Measurements from ENCODE around the gene SEMA3C. TPM values are rescaled to one million over a fixed set of nuclear protein-coding genes. Genes with fewer than 3 reads are reported as not detected.

Gene SEMA3C
- 91.3 TPM for total RNA-seq (ENCODE audit: unreplicated experiment)
- long read RNA-seq, partial matches to known transcripts: 1 of 1 reads
- long read RNA-seq, other reads (novel, unspliced or antisense): 0 of 1 reads

DNA sequence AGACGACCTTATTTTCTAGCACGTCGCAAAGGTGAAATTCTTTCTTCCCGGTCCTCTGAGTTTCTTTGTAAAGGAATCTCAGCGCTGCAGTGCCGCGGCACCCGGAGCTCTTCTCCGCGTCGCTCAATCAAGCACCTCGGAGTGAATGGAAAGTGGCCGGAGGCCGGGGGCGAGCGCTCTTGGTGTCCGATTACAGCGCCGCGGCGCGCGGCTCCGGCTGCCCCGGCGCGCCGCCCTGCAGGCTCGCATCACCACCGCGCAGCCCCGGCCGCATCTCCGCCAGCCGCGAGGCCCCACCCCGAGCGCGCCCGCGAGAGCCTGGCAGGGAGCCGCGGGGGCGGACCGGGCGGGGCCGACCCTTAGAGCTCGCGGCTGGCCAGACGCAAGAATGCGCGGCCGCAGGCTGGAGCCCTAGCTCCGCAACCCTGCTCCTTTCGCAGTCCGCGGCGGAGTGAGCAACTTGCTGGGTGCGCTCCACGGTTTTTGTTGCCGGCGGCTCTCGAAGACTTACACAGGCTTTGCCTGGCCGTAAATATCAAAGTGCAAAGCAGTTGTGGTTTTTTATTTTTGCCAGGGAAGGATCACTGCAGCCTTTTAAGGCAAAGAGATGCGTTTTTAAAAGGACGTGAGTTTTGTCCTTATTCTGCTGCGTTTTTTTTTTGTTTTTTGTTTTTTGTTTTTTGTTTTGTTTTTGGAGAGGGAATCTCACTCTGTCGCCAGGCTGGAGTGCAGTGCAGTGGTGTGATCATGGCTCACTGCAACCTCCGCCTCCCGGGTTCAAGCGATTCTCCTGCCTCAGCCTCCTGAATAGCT is at the start of gene SEMA3C:
Gene SEMA3C, minus strand, starts transcription at position 143 of the 813 bp plus-strand sequence. CDS start 2,270 bp downstream, outside the sequence.
- TF ChIP-seq, protein P1, sequence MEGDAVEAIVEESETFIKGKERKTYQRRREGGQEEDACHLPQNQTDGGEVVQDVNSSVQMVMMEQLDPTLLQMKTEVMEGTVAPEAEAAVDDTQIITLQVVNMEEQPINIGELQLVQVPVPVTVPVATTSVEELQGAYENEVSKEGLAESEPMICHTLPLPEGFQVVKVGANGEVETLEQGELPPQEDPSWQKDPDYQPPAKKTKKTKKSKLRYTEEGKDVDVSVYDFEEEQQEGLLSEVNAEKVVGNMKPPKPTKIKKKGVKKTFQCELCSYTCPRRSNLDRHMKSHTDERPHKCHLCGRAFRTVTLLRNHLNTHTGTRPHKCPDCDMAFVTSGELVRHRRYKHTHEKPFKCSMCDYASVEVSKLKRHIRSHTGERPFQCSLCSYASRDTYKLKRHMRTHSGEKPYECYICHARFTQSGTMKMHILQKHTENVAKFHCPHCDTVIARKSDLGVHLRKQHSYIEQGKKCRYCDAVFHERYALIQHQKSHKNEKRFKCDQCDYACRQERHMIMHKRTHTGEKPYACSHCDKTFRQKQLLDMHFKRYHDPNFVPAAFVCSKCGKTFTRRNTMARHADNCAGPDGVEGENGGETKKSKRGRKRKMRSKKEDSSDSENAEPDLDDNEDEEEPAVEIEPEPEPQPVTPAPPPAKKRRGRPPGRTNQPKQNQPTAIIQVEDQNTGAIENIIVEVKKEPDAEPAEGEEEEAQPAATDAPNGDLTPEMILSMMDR (IDR thresholded peaks at IDR 0.05; ENCODE audit: partially characterized antibody, unreplicated experiment): no peak
- peaks cover 34% of the 10 kb centered on the region for H3K4me1 Mint-ChIP-seq (ENCODE audit: low read depth, unreplicated experiment)
- H3K27me3 Mint-ChIP-seq (ENCODE audit: unreplicated experiment): peaks cover 5% of the 10 kb centered on the region

DNA sequence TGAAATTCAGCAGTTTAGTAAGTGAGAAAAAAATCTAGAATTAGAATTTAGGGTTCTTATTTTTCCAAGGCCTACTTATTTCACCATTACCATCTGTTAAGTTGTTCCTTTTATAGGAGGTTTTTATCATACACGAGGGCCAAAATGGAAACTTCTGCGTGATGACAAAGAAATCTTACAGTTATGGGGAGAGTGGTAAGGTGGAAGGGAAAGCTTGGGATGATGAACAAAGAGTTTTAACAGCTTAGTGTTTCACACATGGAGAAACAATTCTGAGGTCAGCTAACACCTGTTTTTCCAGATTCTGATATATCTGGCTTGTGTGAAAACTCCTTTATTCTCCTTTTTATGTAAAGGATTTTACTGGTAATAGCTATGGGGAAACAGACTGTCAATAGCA is 49.8 kb upstream of the SEMA3C start:
- H3K4me3 Mint-ChIP-seq (ENCODE audit: unreplicated experiment): no peak overlapping the region
- no peak for DNase-seq
- no peaks in the 10 kb centered on the region for H3K9me3 Mint-ChIP-seq (ENCODE audit: unreplicated experiment)
- H3K27ac Mint-ChIP-seq (ENCODE audit: unreplicated experiment): no peak overlapping the region
- H3K27me3 Mint-ChIP-seq (ENCODE audit: unreplicated experiment): no peaks in the 10 kb centered on the region
- H3K36me3 Mint-ChIP-seq (ENCODE audit: unreplicated experiment): no peaks in the 10 kb centered on the region
- TF ChIP-seq, protein P1 (IDR thresholded peaks at IDR 0.05; ENCODE audit: partially characterized antibody, unreplicated experiment): no peak
- H3K4me1 Mint-ChIP-seq (ENCODE audit: low read depth, unreplicated experiment): peaks cover 7% of the 10 kb centered on the region

More for the DNA sequence above, at the start of gene SEMA3C:
- H3K36me3 Mint-ChIP-seq (ENCODE audit: unreplicated experiment): no peaks in the 10 kb centered on the region
- peak within 1 kb of the TSS; percentile 91 for H3K4me3 Mint-ChIP-seq (ENCODE audit: unreplicated experiment)
- peak; percentile 91 for DNase-seq
- H3K9me3 Mint-ChIP-seq (ENCODE audit: unreplicated experiment): no peaks in the 10 kb centered on the region
- peak within 1 kb of the TSS; percentile 83 for H3K27ac Mint-ChIP-seq (ENCODE audit: unreplicated experiment)

DNA sequence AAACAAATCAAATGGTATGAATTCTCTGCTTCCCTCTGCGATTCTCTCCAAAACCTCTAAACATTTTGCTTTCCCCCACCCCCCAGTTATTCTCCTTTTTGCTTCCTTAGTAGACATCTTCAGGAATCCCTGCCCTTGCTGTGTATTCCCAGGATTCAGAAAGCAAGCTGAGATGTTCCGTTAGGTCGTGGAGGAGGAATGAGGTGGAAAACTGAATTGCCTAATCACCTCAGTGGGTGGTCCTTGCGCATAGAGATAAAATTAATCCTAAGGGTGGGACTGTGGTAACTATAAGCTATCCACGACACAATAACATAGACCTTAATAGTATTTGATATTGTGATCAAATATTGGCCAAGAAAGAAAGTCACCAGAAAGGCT is 49.1 kb upstream of the SEMA3C start:
- TF ChIP-seq, protein P1 (IDR thresholded peaks at IDR 0.05; ENCODE audit: partially characterized antibody, unreplicated experiment): no peak
- Mint-ChIP-seq H3K9me3 (ENCODE audit: unreplicated experiment) (no peaks in the 10 kb centered on the region), H3K4me3 (ENCODE audit: unreplicated experiment) (no peak overlapping the region), H3K4me1 (ENCODE audit: low read depth, unreplicated experiment) (peaks cover 7% of the 10 kb centered on the region), H3K27me3 (ENCODE audit: unreplicated experiment) (no peaks in the 10 kb centered on the region), H3K27ac (ENCODE audit: unreplicated experiment) (no peak overlapping the region), H3K36me3 (ENCODE audit: unreplicated experiment) (no peaks in the 10 kb centered on the region)
- no peak for DNase-seq

DNA sequence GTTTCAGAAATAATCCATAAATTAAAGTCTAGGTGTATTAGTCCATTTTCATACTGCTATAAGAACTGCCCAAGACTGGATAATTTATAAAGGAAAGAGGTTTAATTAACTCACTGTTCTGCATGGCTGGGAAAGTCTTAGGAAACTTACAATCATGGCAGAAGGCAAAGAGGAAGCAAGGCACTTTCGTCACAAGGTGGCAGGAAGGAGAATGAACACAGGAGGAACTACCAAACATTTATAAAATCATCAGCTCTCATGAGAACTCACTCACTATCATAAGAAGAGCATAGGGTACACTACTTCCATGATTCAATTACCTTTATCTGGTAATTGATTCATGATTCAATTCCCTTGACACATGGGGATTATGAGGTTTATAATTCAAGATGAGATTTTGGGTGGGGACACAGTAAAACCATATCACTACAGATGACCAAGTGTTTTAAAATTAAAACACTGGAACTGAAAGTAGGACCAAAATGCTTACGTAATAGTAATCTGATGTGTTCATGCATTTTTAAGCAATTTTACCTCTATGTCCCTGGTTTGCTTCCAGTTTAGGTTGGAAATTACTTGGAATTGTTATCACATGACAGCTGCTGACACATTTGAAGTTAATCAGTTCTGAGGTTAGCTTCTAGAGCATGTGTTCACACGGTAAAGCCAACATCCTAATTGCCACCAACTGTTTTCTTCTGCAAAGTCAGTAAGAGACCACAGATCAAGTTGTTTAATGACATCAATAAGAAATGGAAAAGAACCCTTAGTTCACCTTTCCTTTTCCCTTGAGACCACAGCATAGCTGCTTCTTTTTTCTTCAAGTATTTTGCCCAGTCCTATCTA is 48.4 kb upstream of the SEMA3C start:
- Mint-ChIP-seq H3K4me3 (ENCODE audit: unreplicated experiment) (no peak overlapping the region), H3K36me3 (ENCODE audit: unreplicated experiment) (no peaks in the 10 kb centered on the region)

More for the DNA sequence above, 48.4 kb upstream of the SEMA3C start:
- Mint-ChIP-seq H3K4me1 (ENCODE audit: low read depth, unreplicated experiment) (peaks cover 7% of the 10 kb centered on the region), H3K27me3 (ENCODE audit: unreplicated experiment) (no peaks in the 10 kb centered on the region), H3K9me3 (ENCODE audit: unreplicated experiment) (no peaks in the 10 kb centered on the region), H3K27ac (ENCODE audit: unreplicated experiment) (no peak overlapping the region)
- TF ChIP-seq, protein P1 (IDR thresholded peaks at IDR 0.05; ENCODE audit: partially characterized antibody, unreplicated experiment): no peak
- no peak for DNase-seq

All from glutamatergic neuron (in vitro differentiated cells).